Esophagus mucosa (tissue), 1 donor: Measurements from ENCODE around the gene MAD1L1. TPM values are rescaled to one million over a fixed set of nuclear protein-coding genes. Genes with fewer than 3 reads are reported as not detected.

Experiments used
- ATAC-seq: fragments of 200-7000 bp; cut with Tn5 transposase; one replicate; pipeline ENCODE4 v1.9.1; 2020
- total RNA-seq: library from RNA; stranded (reverse); gene quantifications from one replicate; pipeline ENCODE4 v1.2.4, GENCODE V29; 2023
- donor health status: DM: yes; HTN: yes; CAD: no.

The MAD1L1 gene
- total RNA-seq, 1 donor from 2014 or later, result 23.7 TPM

DNA sequence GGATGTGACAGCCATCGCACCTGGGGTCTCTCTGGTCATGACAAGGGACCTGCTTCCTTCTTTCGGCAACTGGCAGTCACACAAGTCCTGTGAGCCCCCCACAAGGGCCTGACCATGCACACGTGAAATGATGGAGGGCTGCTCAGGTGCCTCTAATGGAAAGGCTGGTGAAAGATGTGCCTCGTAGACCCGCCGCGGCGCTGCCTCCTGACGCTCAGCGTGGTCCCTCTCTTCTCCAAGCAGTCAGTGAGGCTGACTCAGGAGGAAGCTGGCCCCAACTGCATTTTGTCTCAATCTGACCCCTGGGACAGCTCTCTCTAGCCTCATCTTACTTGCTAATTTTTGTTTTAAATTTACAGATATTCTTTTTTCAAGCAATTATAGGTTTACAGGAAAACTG lies 100.9 kb downstream of the MAD1L1 start:
- no peak for ATAC-seq

GRCh38 chr7:2131341-2131740 lies 101.4 kb downstream of the MAD1L1 start:
- ATAC-seq, result no peak

- no peak for ATAC-seq
Measured at GRCh38 chr7:2130096-2130375, 102.7 kb downstream of the MAD1L1 start.

DNA sequence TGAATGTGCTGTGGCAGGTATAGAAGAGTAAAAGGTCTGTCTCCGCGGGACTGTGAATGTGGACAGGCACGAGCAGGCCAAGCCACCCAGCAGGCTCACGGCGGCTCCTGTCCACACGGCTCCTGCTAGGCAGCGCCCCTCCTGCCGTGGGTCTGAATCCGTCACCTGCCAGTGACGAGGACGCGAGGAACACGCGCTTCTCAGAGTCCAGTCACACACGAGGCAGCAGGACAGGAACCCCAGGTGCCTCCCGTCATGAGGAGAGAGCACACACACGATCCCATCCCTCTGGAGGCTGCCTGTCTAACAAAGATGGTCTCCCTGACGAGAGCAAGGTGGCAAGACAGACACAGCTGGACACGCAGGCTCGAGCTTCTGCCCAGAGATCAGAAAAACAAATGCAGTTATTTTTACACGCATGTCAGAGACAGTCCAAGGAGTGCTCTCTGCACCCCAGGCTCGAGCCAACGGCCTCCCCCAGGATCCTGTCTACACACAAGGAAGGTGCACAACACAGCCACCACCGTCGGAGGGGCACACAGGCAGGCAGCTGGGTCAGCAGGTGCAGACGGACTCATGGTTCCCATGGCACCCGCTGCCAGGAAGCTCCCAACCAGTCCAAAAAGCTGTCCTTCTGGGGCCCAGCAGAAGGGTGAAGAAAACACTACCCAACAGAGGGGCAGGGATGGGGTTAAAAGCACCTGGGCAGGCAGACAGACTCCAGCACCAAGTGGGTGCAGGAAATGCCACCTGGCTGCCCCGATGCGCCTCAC lies 103.2 kb downstream of the MAD1L1 start:
- ATAC-seq, result no peak

DNA sequence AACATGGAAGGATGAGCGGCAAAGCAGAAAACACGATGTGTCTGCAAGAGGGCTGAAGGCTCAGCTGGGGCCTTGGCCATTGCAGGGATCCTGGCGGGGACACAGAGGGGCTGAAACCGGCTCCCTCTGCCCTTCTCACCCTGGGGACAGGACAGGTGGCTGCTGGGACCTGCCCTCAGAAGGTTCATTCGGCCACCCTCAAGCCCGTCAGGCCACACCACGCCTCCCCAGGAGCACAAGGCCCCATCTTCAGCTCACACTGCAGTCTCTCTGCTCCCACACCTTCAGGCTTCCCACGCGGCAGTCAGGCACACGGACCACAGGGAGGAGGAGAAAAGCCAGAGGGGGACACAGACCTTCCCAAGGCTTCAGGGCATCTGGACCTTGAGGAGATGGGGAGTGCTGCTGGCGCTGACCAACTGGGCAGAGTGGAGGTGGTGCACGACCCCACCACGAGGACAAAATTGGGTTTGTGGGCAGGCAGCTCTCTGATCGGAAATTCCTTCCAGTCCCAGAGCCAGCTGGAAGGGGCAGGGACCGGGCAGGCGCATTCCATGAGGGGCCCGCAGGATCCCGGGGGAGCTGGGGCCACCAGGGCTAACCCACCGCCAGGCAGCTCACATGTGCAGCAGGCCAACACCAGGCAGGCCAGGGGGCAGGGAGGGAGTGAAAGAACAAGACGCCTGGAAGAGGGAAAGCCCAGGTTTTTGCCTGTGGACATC lies 104.0 kb downstream of the MAD1L1 start:
- ATAC-seq, result no peak

- ATAC-seq, result no peak
Measured at GRCh38 chr7:2126621-2127020, 106.1 kb downstream of the MAD1L1 start.

- ATAC-seq, result no peak
Measured at GRCh38 chr7:2125931-2126330, 106.8 kb downstream of the MAD1L1 start.

GRCh38 chr7:2124604-2125345 lies 108.0 kb downstream of the MAD1L1 start:
- no peak for ATAC-seq

DNA sequence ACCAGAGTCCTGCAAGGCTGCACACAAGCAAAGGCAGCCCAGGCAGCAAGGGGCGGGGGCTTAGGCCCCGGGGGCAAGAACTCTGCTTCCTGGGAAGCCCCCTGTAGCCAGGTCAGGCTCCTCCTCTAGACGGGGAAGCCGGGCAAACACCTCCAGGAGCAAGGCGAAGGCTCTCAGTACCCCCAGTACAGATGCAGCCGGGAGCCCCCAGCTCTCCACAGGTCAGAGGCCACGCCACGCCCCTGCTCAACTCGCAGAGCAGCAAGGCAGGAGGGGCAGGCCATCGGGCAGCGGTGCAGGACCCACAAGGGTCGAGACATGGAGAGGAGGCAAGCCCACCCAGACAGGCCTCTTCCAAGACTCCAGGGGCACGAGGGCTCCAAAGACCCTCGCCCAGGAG lies 108.8 kb downstream of the MAD1L1 start:
- no peak for ATAC-seq

DNA sequence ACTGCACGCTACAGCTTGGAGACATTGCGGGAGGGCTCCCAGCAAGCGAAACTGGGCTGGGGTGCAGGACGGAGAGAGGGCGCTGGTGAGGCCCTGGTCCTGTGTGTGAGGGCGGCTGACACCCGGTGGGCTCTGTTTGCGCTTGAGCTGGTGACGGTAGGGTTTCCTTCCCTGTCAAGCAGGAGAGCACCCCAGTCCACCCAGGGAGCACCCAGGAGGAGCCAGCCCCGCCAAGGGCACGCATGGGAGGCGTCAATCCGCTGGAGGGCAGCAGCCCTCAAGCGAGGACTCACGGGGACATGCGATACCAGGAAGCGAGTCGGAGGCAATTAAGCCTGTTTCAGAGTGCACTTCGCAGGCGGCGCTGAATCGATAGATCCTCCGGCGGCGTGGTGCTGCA lies 109.4 kb downstream of the MAD1L1 start:
- no peak for ATAC-seq

DNA sequence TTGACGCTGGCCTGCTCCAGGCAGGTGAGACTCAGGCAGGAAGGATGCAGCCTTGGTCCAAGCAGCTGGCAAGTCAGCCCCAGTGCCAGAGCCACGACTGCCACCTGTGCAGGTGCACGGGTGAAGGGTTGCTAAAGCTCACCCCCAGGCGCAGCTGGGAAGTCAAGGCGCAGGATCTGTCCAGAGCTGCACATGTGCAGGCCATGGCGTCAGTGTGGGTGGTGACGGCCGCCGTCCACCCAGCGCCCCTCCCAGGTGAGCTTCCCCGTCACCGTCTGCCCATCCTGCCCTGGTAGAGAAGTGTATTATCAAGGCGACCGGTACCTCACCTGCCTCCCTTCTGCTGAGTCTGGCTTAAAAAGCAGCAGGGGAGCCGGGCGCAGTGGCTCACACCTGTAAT lies 110.1 kb downstream of the MAD1L1 start:
- ATAC-seq, result no peak

- no peak for ATAC-seq
Measured at GRCh38 chr7:2120841-2121830, 111.6 kb downstream of the MAD1L1 start.

DNA sequence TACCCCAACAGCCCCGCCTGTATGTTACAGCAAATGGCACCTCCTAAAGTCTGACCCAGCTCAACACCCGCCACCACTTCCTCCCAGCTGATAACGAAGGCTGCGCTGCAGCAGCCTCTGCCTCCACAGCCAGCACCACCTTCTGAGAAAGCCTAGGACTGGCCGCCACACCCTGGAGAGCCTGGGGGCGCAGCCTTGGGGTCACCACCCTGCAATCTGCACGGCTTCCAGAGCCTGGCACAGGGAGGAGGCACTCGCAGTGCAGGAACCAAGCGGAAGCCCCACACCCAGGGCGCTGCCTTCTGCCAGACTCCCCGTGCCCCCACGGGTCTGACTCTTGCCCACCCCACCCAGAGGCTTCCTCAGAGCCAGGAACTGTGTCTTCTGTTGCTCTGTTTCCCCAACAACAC lies 112.5 kb downstream of the MAD1L1 start:
- no peak for ATAC-seq

DNA sequence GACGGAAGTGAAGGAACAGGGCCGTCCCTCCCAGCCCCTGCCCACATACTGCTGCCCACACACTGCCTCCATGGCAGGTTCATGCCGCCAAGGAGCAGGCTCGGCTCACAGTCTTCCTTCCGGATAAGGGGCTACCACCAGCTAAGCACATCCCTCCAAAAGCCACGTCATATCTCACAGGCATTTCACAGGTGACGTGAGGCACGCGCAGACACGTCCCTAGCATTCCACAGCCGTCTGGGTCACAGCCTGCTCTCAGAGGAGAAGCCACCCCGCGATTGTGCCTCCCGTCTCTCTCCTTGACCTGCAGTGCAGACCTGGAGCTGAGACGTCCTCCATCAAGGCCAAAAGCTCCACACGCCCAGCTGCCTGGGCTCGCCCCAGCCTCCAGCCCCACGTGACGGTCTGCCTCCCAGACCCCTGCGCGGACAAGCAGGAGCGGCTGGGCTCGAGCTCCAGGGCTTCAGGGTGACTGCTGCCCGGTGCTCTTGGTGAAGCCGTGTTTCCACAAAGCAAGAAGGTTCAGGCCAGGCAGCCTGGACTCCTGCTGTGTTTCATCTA lies 114.0 kb downstream of the MAD1L1 start:
- no peak for ATAC-seq

- no peak for ATAC-seq
Measured at GRCh38 chr7:2118056-2118455, 114.7 kb downstream of the MAD1L1 start.

GRCh38 chr7:2117646-2118045 lies 115.1 kb downstream of the MAD1L1 start:
- ATAC-seq, result no peak

GRCh38 chr7:2116989-2117591 lies 115.7 kb downstream of the MAD1L1 start:
- ATAC-seq, result peak; percentile 39

DNA sequence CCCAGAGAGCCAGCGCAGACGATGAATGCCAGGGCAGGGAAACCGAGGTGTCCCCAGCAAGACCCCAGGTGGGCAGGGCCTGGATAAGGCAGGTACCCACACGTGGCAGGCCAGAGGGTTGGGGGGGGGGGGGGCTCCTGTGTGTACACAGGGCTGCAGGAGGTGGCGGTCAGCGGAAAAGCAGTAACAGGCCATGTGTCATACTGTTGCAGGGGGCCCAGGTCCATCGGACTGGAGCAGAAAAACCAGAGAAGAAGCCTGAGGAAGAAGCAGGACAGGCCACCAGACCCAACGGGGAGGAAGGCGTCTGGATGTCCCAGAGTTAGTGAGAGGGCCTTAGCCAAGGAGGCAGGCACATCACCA lies 116.3 kb downstream of the MAD1L1 start:
- ATAC-seq, result no peak

- ATAC-seq, result peak; percentile 76
Measured at GRCh38 chr7:2115760-2116447, 116.8 kb downstream of the MAD1L1 start.

DNA sequence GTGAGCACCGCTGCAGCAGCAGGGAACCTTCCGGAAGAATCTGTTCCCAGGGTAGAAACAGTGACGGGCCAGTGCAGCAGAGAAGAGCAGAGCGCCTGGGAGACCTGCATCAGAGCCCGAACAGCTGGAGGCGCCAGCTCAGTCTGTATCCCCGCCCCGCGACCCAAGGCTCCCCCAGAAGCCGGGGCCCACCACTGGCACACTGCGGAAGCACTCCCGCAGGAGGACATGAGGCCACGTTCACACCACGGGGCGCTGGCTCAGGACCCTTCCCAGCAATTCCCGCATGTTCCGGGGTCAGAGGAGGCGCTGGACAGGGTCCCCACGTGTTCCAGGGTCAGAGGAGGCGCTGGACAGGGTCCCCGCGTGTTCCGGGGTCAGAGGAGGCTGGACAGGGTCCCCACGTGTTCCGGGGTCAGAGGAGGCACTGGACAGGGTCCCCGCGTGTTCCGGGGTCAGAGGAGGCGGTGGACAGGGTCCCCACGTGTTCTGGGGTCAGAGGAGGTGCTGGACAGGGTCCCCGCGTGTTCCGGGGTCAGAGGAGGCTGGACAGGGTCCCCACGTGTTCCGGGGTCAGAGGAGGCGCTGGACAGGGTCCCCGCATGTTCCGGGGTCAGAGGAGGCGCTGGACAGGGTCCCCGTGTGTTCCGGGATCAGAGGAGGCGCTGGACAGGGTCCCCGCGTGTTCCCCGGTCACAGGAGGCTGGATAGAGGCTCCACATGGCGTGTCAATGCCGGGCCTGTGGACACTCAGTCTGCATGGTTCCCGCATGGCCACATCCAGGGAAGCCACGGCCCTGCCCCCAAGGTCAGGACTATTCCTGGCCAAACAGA lies 117.6 kb downstream of the MAD1L1 start:
- ATAC-seq, result no peak
